HL-60 (cell line): ENCODE results near the gene ASB18.

Experiments used
- CTCF ChIP-seq: IDR thresholded peaks from one replicate; pipeline ENCODE4 v1.5.1; 2011; ENCODE audit warnings: low read length, control low read depth, inconsistent platforms; ENCODE audit not compliant: insufficient read depth
- GABPA ChIP-seq: IDR thresholded peaks from 2 replicates; pipeline ENCODE4 v1.6.1; 2012; ENCODE audit warnings: low read depth
- POLR2AphosphoS5 ChIP-seq: IDR thresholded peaks from 2 replicates; pipeline ENCODE4 v1.6.1; 2012; ENCODE audit warnings: low read depth
- SPI1 ChIP-seq: IDR thresholded peaks from 2 replicates; pipeline ENCODE4 v1.6.1; 2012; ENCODE audit warnings: low read depth, mild to moderate bottlenecking, borderline replicate concordance

- TF ChIP-seq CTCF (peak; percentile 19), POLR2AphosphoS5 (no peak), SPI1 (no peak), GABPA (no peak)
These were observed 83.3 kb downstream of the ASB18 start for GRCh38 chr2:236180831-236181453.
